SJCRH30 (cell line): ENCODE results near the gene PTP4A1. TPM values are rescaled to one million over a fixed set of nuclear protein-coding genes. Genes with fewer than 3 reads are reported as not detected.
"Not testable (repeated sequence)": the region's sequence is repeated elsewhere in the genome, so short reads cannot be mapped to it uniquely, and the experiment has no call there.

Experiments
- DNase-seq, 2 experiments: peaks; one replicate each; pipeline ENCODE4 v3.0.0-alpha.2; 2015 to 2020
- H3K27ac ChIP-seq: fragments of 250-450 bp; sonication (Bioruptor Pico); 2 replicates; pipeline ENCODE4 v1.5.1; 2020; ENCODE audit warnings: mild to moderate bottlenecking, moderate library complexity
- H3K27me3 ChIP-seq: fragments of 250-450 bp; sonication (Bioruptor Pico); 2 replicates; pipeline ENCODE4 v1.5.1; 2020; ENCODE audit warnings: mild to moderate bottlenecking, moderate library complexity
- H3K36me3 ChIP-seq: fragments of 250-450 bp; sonication (Bioruptor Pico); 2 replicates; pipeline ENCODE4 v1.5.1; 2020; ENCODE audit warnings: mild to moderate bottlenecking, moderate library complexity
- H3K4me1 ChIP-seq: fragments of 250-450 bp; sonication (Bioruptor Pico); 2 replicates; pipeline ENCODE4 v1.5.1; 2020; ENCODE audit warnings: mild to moderate bottlenecking, moderate library complexity
- H3K4me3 ChIP-seq: fragments of 250-450 bp; sonication (Bioruptor Pico); 2 replicates; pipeline ENCODE4 v1.5.1; 2020; ENCODE audit warnings: mild to moderate bottlenecking, moderate library complexity
- H3K9me3 ChIP-seq: fragments of 250-450 bp; sonication (Bioruptor Pico); replicated peaks from 2 replicates; pipeline ENCODE4 v1.5.1; 2020; ENCODE audit warnings: mild to moderate bottlenecking, moderate library complexity
- total RNA-seq: library from RNA; depleted of rRNA; stranded (reverse); fragments of >200 nt; shearing (Covaris generic); gene quantifications from 2 replicates; pipeline ENCODE4 v1.2.3, GENCODE V29; 2014

PTP4A1 gene
- total RNA-seq, 1 experiment from 2014 or later: 28.4 TPM

- Histone ChIP-seq H3K4me1 (no peaks in the 10 kb centered on the region), H3K9me3 (no peaks in the 10 kb centered on the region), H3K27me3 (no peaks in the 10 kb centered on the region), H3K36me3 (peaks cover 58% of the 10 kb centered on the region), H3K4me3 (no peak overlapping the region), H3K27ac (no peak overlapping the region)
- DNase-seq: no peak
Measured at GRCh38 chr6:63581355-63582013, 9.2 kb downstream of the PTP4A1 start.

- H3K36me3 ChIP-seq: peaks cover 48% of the 10 kb centered on the region
- H3K4me1 ChIP-seq: no peaks in the 10 kb centered on the region
Measured at GRCh38 chr6:63582579-63583231, 10.4 kb downstream of the PTP4A1 start.

GRCh38 chr6:63584125-63584514 is 11.8 kb downstream of the PTP4A1 start:
- Histone ChIP-seq H3K4me3 (no peak overlapping the region), H3K27me3 (no peaks in the 10 kb centered on the region), H3K4me1 (no peaks in the 10 kb centered on the region), H3K36me3 (peaks cover 33% of the 10 kb centered on the region), H3K27ac (no peak overlapping the region), H3K9me3 (no peaks in the 10 kb centered on the region)
- no peak for DNase-seq

More at GRCh38 chr6:63582579-63583231, 10.4 kb downstream of the PTP4A1 start:
- no peak for DNase-seq
- H3K9me3 ChIP-seq: no peaks in the 10 kb centered on the region
- H3K27ac ChIP-seq: no peak overlapping the region
- H3K4me3 ChIP-seq: no peak overlapping the region
- H3K27me3 ChIP-seq: no peaks in the 10 kb centered on the region

GRCh38 chr6:63584566-63584965 is 12.3 kb downstream of the PTP4A1 start:
- no peak for DNase-seq
- Histone ChIP-seq H3K4me3 (no peak overlapping the region), H3K36me3 (peaks cover 29% of the 10 kb centered on the region)

GRCh38 chr6:63585652-63586051 is 13.4 kb downstream of the PTP4A1 start:
- H3K36me3 ChIP-seq: peaks cover 18% of the 10 kb centered on the region
- not testable (repeated sequence) for H3K4me1 ChIP-seq, H3K27ac ChIP-seq, H3K27me3 ChIP-seq, DNase-seq, H3K9me3 ChIP-seq, H3K4me3 ChIP-seq

More at GRCh38 chr6:63584566-63584965, 12.3 kb downstream of the PTP4A1 start:
- Histone ChIP-seq H3K27me3 (no peaks in the 10 kb centered on the region), H3K27ac (no peak overlapping the region), H3K4me1 (no peaks in the 10 kb centered on the region), H3K9me3 (no peaks in the 10 kb centered on the region)

GRCh38 chr6:63589952-63590411 is 17.7 kb downstream of the PTP4A1 start:
- Histone ChIP-seq H3K4me1 (no peaks in the 10 kb centered on the region), H3K27ac (no peak overlapping the region), H3K36me3 (no peaks in the 10 kb centered on the region), H3K9me3 (no peaks in the 10 kb centered on the region), H3K4me3 (no peak overlapping the region), H3K27me3 (no peaks in the 10 kb centered on the region)
- DNase-seq: no peak

- Histone ChIP-seq H3K27ac (no peak overlapping the region), H3K36me3 (no peaks in the 10 kb centered on the region), H3K4me3 (no peak overlapping the region), H3K27me3 (no peaks in the 10 kb centered on the region), H3K4me1 (peaks cover 2% of the 10 kb centered on the region; the same call in 1 of the 2 replicates), H3K9me3 (no peaks in the 10 kb centered on the region)
- DNase-seq: no peak
Measured at GRCh38 chr6:63592886-63593285, 20.6 kb downstream of the PTP4A1 start.

- H3K27ac ChIP-seq: no peak overlapping the region
- no peak for DNase-seq
- H3K36me3 ChIP-seq: no peaks in the 10 kb centered on the region
- H3K4me1 ChIP-seq: peaks cover 3% of the 10 kb centered on the region; the same call in 1 of the 2 replicates
- no peaks in the 10 kb centered on the region for H3K9me3 ChIP-seq
- no peaks in the 10 kb centered on the region for H3K27me3 ChIP-seq
- peak overlapping the region; percentile 40 for H3K4me3 ChIP-seq
Measured at GRCh38 chr6:63597141-63598048, 25.1 kb downstream of the PTP4A1 start.

GRCh38 chr6:63598049-63599036 is 26.1 kb downstream of the PTP4A1 start:
- Histone ChIP-seq H3K36me3 (no peaks in the 10 kb centered on the region), H3K27me3 (no peaks in the 10 kb centered on the region), H3K4me1 (peaks cover 3% of the 10 kb centered on the region; the same call in 1 of the 2 replicates), H3K4me3 (peak overlapping the region; percentile 40), H3K27ac (no peak overlapping the region), H3K9me3 (no peaks in the 10 kb centered on the region)
- DNase-seq: peak; percentile 61 to 79

- Histone ChIP-seq H3K9me3 (no peaks in the 10 kb centered on the region), H3K4me1 (peaks cover 3% of the 10 kb centered on the region; the same call in 1 of the 2 replicates), H3K27me3 (no peaks in the 10 kb centered on the region), H3K27ac (no peak overlapping the region), H3K4me3 (no peak overlapping the region), H3K36me3 (no peaks in the 10 kb centered on the region)
- no peak for DNase-seq
Measured at GRCh38 chr6:63599243-63599642, 27.0 kb downstream of the PTP4A1 start.

- Histone ChIP-seq H3K36me3 (no peaks in the 10 kb centered on the region), H3K4me1 (peaks cover 3% of the 10 kb centered on the region; the same call in 1 of the 2 replicates), H3K27me3 (no peaks in the 10 kb centered on the region), H3K4me3 (no peak overlapping the region), H3K27ac (no peak overlapping the region), H3K9me3 (no peaks in the 10 kb centered on the region)
- DNase-seq: no peak
Measured at GRCh38 chr6:63600136-63600535, 27.9 kb downstream of the PTP4A1 start.

- Histone ChIP-seq H3K9me3 (no peaks in the 10 kb centered on the region), H3K27ac (no peak overlapping the region)
Measured at GRCh38 chr6:63609231-63609630, 37.0 kb downstream of the PTP4A1 start.

GRCh38 chr6:63610944-63611343 is 38.7 kb downstream of the PTP4A1 start:
- H3K27ac ChIP-seq: no peak overlapping the region
- H3K9me3 ChIP-seq: no peaks in the 10 kb centered on the region
- H3K4me3 ChIP-seq: no peak overlapping the region
- H3K36me3 ChIP-seq: no peaks in the 10 kb centered on the region
- 0 out of 2 replicates have a peak, but pooled peaks cover 2% of the 10 kb centered on the region for H3K27me3 ChIP-seq
- DNase-seq: no peak
- no peaks in the 10 kb centered on the region for H3K4me1 ChIP-seq

More at GRCh38 chr6:63609231-63609630, 37.0 kb downstream of the PTP4A1 start:
- Histone ChIP-seq H3K4me3 (no peak overlapping the region), H3K36me3 (no peaks in the 10 kb centered on the region), H3K27me3 (0 out of 2 replicates have a peak, but pooled peaks cover 2% of the 10 kb centered on the region), H3K4me1 (no peaks in the 10 kb centered on the region)
- DNase-seq: no peak

- Histone ChIP-seq H3K27me3 (0 out of 2 replicates have a peak, but pooled peaks cover 2% of the 10 kb centered on the region), H3K36me3 (no peaks in the 10 kb centered on the region), H3K9me3 (no peaks in the 10 kb centered on the region), H3K4me3 (no peak overlapping the region), H3K4me1 (no peaks in the 10 kb centered on the region), H3K27ac (no peak overlapping the region)
- no peak for DNase-seq
Measured at GRCh38 chr6:63611560-63611959, 39.3 kb downstream of the PTP4A1 start.
